Endothelial cell of umbilical vein (primary cell): ENCODE results near the gene HHIPL2. TPM values are rescaled to one million over a fixed set of nuclear protein-coding genes. Genes with fewer than 3 reads are reported as not detected.

Experiments
- BruUV-seq: library from RNA; stranded (reverse); fragments of 400-500 nt; replicated peaks from 2 replicates; lab custom pipeline; 2021; lab: Mats Ljungman, UMichigan
- CTCF ChIA-PET: fragments of 300-600, 350-600 bp; sonication (Branson Sonifier 250); formaldehyde crosslinking; loops from one replicate; lab custom pipeline; 2021; ENCODE audit warnings: antibody characterized with exemption, inconsistent platforms; lab: Charles Lee
- POLR2A ChIA-PET: fragments of 300-600, 350-600 bp; sonication (Branson Sonifier 250); formaldehyde crosslinking; loops from one replicate; lab custom pipeline; 2021; ENCODE audit warnings: antibody characterized with exemption, inconsistent platforms; lab: Charles Lee
- DNase-seq: peaks from one replicate; pipeline ENCODE4 v3.0.0-alpha.2; 2011; ENCODE audit warnings: low read depth, low spot score
- FAIRE-seq: peaks from 2 replicates; lab custom pipeline; 2011; peaks lifted over from hg19 to GRCh38; lab: Jason Lieb, UNC
- H2AFZ ChIP-seq: 2 replicates; pipeline ENCODE4 v1.6.0; 2012; ENCODE audit warnings: low read depth, low read length, control low read depth, inconsistent platforms
- H3K27ac ChIP-seq: 2 replicates; pipeline ENCODE4 v1.5.1; 2011; ENCODE audit warnings: low read depth, mild to moderate bottlenecking, control low read depth, low read length, moderate library complexity; ENCODE audit not compliant: insufficient read depth
- H3K27me3 ChIP-seq, 2 experiments: 2 replicates each; pipeline versions ENCODE4 v1.6.0 to v1.6.1; 2011; ENCODE audit warnings: low read length in 2 of 2, mixed read lengths in 1 of 2; ENCODE audit not compliant: control insufficient read depth in 2 of 2, insufficient read depth in 2 of 2
- H3K36me3 ChIP-seq, 2 experiments: 2 replicates in 1 of 2; 3 replicates in 1 of 2; pipeline ENCODE4 v1.5.1; 2011; ENCODE audit warnings: low read length in 2 of 2, mild to moderate bottlenecking in 1 of 2, moderate library complexity in 1 of 2; ENCODE audit not compliant: control insufficient read depth in 2 of 2, insufficient read depth in 2 of 2; ENCODE audit errors: extremely low read depth in 1 of 2
- H3K4me1 ChIP-seq: 3 replicates; pipeline ENCODE4 v1.5.1; 2011; ENCODE audit warnings: mild to moderate bottlenecking, low read length; ENCODE audit not compliant: control insufficient read depth, insufficient read depth; ENCODE audit errors: extremely low read depth
- H3K4me2 ChIP-seq: 2 replicates; pipeline ENCODE4 v1.6.1; 2011; ENCODE audit warnings: low read length, control low read depth, mixed read lengths; ENCODE audit not compliant: insufficient read depth
- H3K4me3 ChIP-seq, 3 experiments: fragments of 200-600 bp in 1 of 3; sonication (generic), shearing (Covaris generic) in 1 of 3; replicated peaks in 1 of 3; 2 replicates each; pipeline ENCODE4 v1.5.1; 2011 to 2016; ENCODE audit warnings: control low read depth in 3 of 3, low read length in 3 of 3, mild to moderate bottlenecking in 2 of 3, inconsistent platforms in 1 of 3, low read depth in 1 of 3, moderate library complexity in 1 of 3; ENCODE audit not compliant: insufficient read depth in 1 of 3
- H3K79me2 ChIP-seq: 2 replicates; pipeline ENCODE4 v1.6.0; 2012; ENCODE audit warnings: low read length, inconsistent platforms; ENCODE audit not compliant: control insufficient read depth, insufficient read depth
- H3K9ac ChIP-seq: replicated peaks from 2 replicates; pipeline ENCODE3; 2011; ENCODE audit warnings: low read length, control low read depth; ENCODE audit not compliant: insufficient read depth; ENCODE audit errors: extremely low read depth
- H3K9me1 ChIP-seq: replicated peaks from 3 replicates; pipeline ENCODE4 v1.6.0; 2011; ENCODE audit warnings: mild to moderate bottlenecking, low read length; ENCODE audit not compliant: control insufficient read depth, insufficient read depth; ENCODE audit errors: extremely low read depth
- H3K9me3 ChIP-seq: replicated peaks from 2 replicates; pipeline ENCODE4 v1.5.1; 2012; ENCODE audit warnings: low read length, inconsistent platforms; ENCODE audit not compliant: control insufficient read depth, insufficient read depth
- H4K20me1 ChIP-seq: replicated peaks from 2 replicates; pipeline ENCODE3; 2011; ENCODE audit warnings: mild to moderate bottlenecking, low read length; ENCODE audit not compliant: control insufficient read depth, insufficient read depth; ENCODE audit errors: extremely low read depth
- CTCF ChIP-seq, 2 donors: IDR thresholded peaks; 1 replicate in 1 of 2; 2 replicates in 1 of 2; pipeline ENCODE4 v1.5.1; 2011; ENCODE audit warnings: low read length in 2 of 2, mild to moderate bottlenecking in 2 of 2, moderate library complexity in 2 of 2, control low read depth in 1 of 2, inconsistent platforms in 1 of 2, low read depth in 1 of 2; ENCODE audit not compliant: insufficient read depth in 1 of 2; ENCODE audit errors: extremely low read depth in 1 of 2
- EZH2 ChIP-seq: IDR thresholded peaks from 2 replicates; pipeline ENCODE4 v1.6.1; 2012; ENCODE audit warnings: borderline replicate concordance, low read depth, mild to moderate bottlenecking, moderate library complexity, low read length, inconsistent platforms; ENCODE audit not compliant: severe bottlenecking
- FOS ChIP-seq: IDR thresholded peaks from 2 replicates; pipeline ENCODE4 v1.6.1; 2011; ENCODE audit warnings: mild to moderate bottlenecking, low read length, moderate library complexity, borderline replicate concordance; ENCODE audit not compliant: insufficient read depth
- GATA2 ChIP-seq: IDR thresholded peaks from 2 replicates; pipeline ENCODE4 v1.7.0; 2011; ENCODE audit warnings: low read depth, mild to moderate bottlenecking, moderate library complexity, mixed read lengths, low read length; ENCODE audit not compliant: insufficient read length, insufficient read depth
- JUN ChIP-seq: IDR thresholded peaks from 2 replicates; pipeline ENCODE4 v1.6.1; 2011; ENCODE audit warnings: borderline replicate concordance, low read depth; ENCODE audit not compliant: insufficient read length, insufficient read depth
- MYC ChIP-seq: IDR thresholded peaks from one replicate; pipeline ENCODE4 v1.6.1; 2011; ENCODE audit warnings: mild to moderate bottlenecking, low read depth, low read length
- POLR2A ChIP-seq: IDR thresholded peaks from 2 replicates; pipeline ENCODE4 v1.6.1; 2012; ENCODE audit warnings: low read depth, mild to moderate bottlenecking, control low read depth, low read length
- POLR2AphosphoS5 ChIP-seq: IDR thresholded peaks from 2 replicates; pipeline ENCODE4 v1.6.1; 2012; ENCODE audit warnings: low read depth, mild to moderate bottlenecking, control low read depth, low read length, moderate library complexity; ENCODE audit not compliant: insufficient read depth
- dilution Hi-C: fragments of 300-500 bp; cut with MboI; formaldehyde crosslinking; loops from one replicate; pipeline ENCODE4 v1.15.0; 2019; ENCODE audit warnings: low sequenced_read_pairs; ENCODE audit not compliant: extremely low pct_ligation_motif_present
- intact Hi-C: fragments of 100-400 bp; cut with micrococcal nuclease; formaldehyde crosslinking; loops from one replicate; pipeline ENCODE4 v1.10.0; 2022
- polyA plus RNA-seq, 4 experiments: library from polyadenylated mRNA; depleted of rRNA in 3 of 4; stranded (reverse) in 3 of 4; unstranded in 1 of 4; fragments of >200 nt; gene quantifications; 2 replicates each; pipeline versions ENCODE4 v1.2.1 to v1.2.3, GENCODE V29; 2011 to 2012; ENCODE audit warnings: missing spikeins in 1 of 4
- total RNA-seq: library from RNA; stranded (reverse); gene quantifications from 2 replicates; pipeline ENCODE4 v1.2.3, GENCODE V29; 2021
- TF ChIP-seq, protein P1 (sequence below): IDR thresholded peaks from 2 replicates; pipeline ENCODE4 v1.6.1; 2011; ENCODE audit not compliant: insufficient read depth, insufficient read length

HHIPL2 gene
- total and polyA plus RNA-seq, 2 donors (not counting 3 experiments of a cell fraction or from before 2014, with no cell fraction given): 0.03 TPM; not detected in 1

- no peak for FAIRE-seq
- Histone ChIP-seq H3K27me3 (peaks cover 3 to 5% of the 10 kb centered on the region in 2 experiments), H3K4me3 (no peak overlapping the region), H3K36me3 (no peaks in the 10 kb centered on the region), H4K20me1 (no peaks in the 10 kb centered on the region), H2AFZ (no peak overlapping the region), H3K9me3 (no peaks in the 10 kb centered on the region), H3K9ac (no peak overlapping the region), H3K4me1 (no peaks in the 10 kb centered on the region), H3K4me2 (no peak overlapping the region), H3K79me2 (no peaks in the 10 kb centered on the region), H3K9me1 (no peaks in the 10 kb centered on the region), H3K27ac (no peak overlapping the region)
- dilution Hi-C loops: no loop called here
- TF ChIP-seq EZH2 (no peak), FOS (no peak), JUN (no peak), GATA2 (no peak), MYC (no peak), POLR2A (no peak), POLR2AphosphoS5 (no peak), CTCF (IDR thresholded peaks at IDR 0.05; ENCODE audit: extremely low read depth in 1 of 2, insufficient read depth in 1 of 2, low read depth in 1 of 2, low read length in 2 of 2) (no peak)
- TF ChIP-seq, protein P1, sequence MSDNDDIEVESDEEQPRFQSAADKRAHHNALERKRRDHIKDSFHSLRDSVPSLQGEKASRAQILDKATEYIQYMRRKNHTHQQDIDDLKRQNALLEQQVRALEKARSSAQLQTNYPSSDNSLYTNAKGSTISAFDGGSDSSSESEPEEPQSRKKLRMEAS: no peak
- intact Hi-C loops: no loop called here
- BruUV-seq: no TSS peak
- ChIA-PET CTCF (interaction anchor here (1.4 kb wide), 1 partner anchor 91 kb away, joined by 3 read pairs; no protein-coding TSS in a partner anchor), POLR2A (no interaction called here)
- no peak for DNase-seq
These were observed 4.1 kb downstream of the HHIPL2 start for GRCh38 chr1:222543817-222544216.
